Liver (tissue), 3 donors: Measurements from ENCODE around the gene MSH3.

ENCODE experiments used
- CTCF ChIP-seq: fragments of 150-350 bp; IDR thresholded peaks from 2 replicates; pipeline ENCODE4 v1.5.1; 2017; ENCODE audit warnings: improper control_type of control experiment, low read depth, low read length; ENCODE audit not compliant: missing input control
- JUND ChIP-seq, 2 donors: IDR thresholded peaks; 2 replicates each; pipeline ENCODE4 v1.6.1; 2016; ENCODE audit warnings: antibody characterized with exemption in 2 of 2
- MAX ChIP-seq: IDR thresholded peaks from 2 replicates; pipeline ENCODE4 v1.6.1; 2016; ENCODE audit warnings: antibody characterized with exemption
- RAD21 ChIP-seq, 2 donors: IDR thresholded peaks; 2 replicates each; pipeline ENCODE4 v1.6.1; 2016; ENCODE audit warnings: antibody characterized with exemption in 2 of 2, mild to moderate bottlenecking in 2 of 2
- REST ChIP-seq: IDR thresholded peaks from 2 replicates; pipeline ENCODE4 v1.6.1; 2016; ENCODE audit warnings: antibody characterized with exemption, mild to moderate bottlenecking
- RXRA ChIP-seq, 2 donors: IDR thresholded peaks; 2 replicates each; pipeline ENCODE4 v1.6.1; 2017 to 2018; ENCODE audit warnings: antibody characterized with exemption in 2 of 2, mild to moderate bottlenecking in 1 of 2
- YY1 ChIP-seq: IDR thresholded peaks from 2 replicates; pipeline ENCODE4 v1.6.1; 2016; ENCODE audit warnings: antibody characterized with exemption, mild to moderate bottlenecking
- donor health status: healthy.
- donor health status: healthy.

- TF ChIP-seq RXRA (IDR thresholded peaks at IDR 0.05) (no peak), CTCF (no peak), RAD21 (IDR thresholded peaks at IDR 0.05) (no peak), JUND (IDR thresholded peaks at IDR 0.05) (no peak), MAX (no peak), REST (no peak), YY1 (no peak)
These were observed 145.1 kb downstream of the MSH3 start for GRCh38 chr5:80799573-80799972.
